Adrenal gland (tissue), 5 donors: Measurements from ENCODE around the gene FAM177B.

ENCODE experiments used
- POLR2A ChIP-seq, 2 donors: fragments of 450-650 bp; IDR thresholded peaks; one replicate each; pipeline ENCODE4 v1.6.1; 2017; ENCODE audit warnings: antibody characterized with exemption in 2 of 2, mild to moderate bottlenecking in 2 of 2, moderate library complexity in 1 of 2
- TF ChIP-seq, protein P1 (sequence below), 6 experiments: fragments of 450-650 bp in 4 of 6; fragments of 200-600 bp in 2 of 6; sonication (generic) in 1 of 6; IDR thresholded peaks; 1 replicate in 5 of 6; 2 replicates in 1 of 6; pipeline versions ENCODE4 v1.5.1 to v1.8.0; 2016 to 2021; ENCODE audit warnings: antibody characterized with exemption in 6 of 6, mild to moderate bottlenecking in 2 of 6, moderate library complexity in 1 of 6
- donor health status: DM: no; HTN: no; CAD: no.

DNA sequence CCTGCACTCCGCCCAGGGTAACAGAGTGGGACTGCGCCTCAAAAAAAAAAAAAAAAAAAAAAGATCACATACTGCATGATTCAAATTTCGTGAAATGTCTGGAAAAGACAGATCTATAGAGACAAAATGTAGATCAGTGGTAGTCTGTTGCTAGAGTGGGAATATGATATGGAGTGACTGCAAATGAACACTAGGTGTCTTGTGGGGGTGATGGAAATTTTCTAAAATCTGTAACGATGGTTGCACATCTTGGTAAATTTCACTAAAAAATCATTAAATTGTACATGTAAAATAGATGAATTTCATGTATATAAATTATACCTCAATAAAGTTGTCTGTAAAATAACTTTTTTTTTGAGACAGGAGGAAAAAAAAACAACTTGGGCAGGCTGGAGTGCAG, 30.2 kb upstream of the FAM177B start:
- TF ChIP-seq, protein P1, sequence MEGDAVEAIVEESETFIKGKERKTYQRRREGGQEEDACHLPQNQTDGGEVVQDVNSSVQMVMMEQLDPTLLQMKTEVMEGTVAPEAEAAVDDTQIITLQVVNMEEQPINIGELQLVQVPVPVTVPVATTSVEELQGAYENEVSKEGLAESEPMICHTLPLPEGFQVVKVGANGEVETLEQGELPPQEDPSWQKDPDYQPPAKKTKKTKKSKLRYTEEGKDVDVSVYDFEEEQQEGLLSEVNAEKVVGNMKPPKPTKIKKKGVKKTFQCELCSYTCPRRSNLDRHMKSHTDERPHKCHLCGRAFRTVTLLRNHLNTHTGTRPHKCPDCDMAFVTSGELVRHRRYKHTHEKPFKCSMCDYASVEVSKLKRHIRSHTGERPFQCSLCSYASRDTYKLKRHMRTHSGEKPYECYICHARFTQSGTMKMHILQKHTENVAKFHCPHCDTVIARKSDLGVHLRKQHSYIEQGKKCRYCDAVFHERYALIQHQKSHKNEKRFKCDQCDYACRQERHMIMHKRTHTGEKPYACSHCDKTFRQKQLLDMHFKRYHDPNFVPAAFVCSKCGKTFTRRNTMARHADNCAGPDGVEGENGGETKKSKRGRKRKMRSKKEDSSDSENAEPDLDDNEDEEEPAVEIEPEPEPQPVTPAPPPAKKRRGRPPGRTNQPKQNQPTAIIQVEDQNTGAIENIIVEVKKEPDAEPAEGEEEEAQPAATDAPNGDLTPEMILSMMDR (IDR thresholded peaks at IDR 0.05) = peak in 2 of 6 experiments; percentile 13 to 15
- no peak for TF ChIP-seq POLR2A (IDR thresholded peaks at IDR 0.05)
